Measurements from ENCODE around the gene PCDHA7. TPM values are rescaled to one million over a fixed set of nuclear protein-coding genes. Genes with fewer than 3 reads are reported as not detected.
"Not testable (repeated sequence)": the region's sequence is repeated elsewhere in the genome, so short reads cannot be mapped to it uniquely, and the experiment has no call there.

The PCDHA7 gene
- total and polyA plus RNA-seq, 5 donors = 0.02 to 0.14 (median 0.12) TPM; not detected in 2

GRCh38 chr5:140827704-140828361, 6.2 kb upstream of the PCDHA7 start, which contains the start of gene PCDHA6:
Gene PCDHA6 (plus strand): TSS chr5:140827960. CDS start chr5:140828092, 132 bp downstream.
- Histone ChIP-seq H3K4me1 (ENCODE audit: control insufficient read depth, insufficient read depth, low read length) (no peaks in the 10 kb centered on the region), H3K4me3 (ENCODE audit: low read length) (no peak within 1 kb of the TSS), H3K9me3 (ENCODE audit: control insufficient read depth, low read length) (peaks cover 2% of the 10 kb centered on the region), H3K27me3 (ENCODE audit: control insufficient read depth, insufficient read depth) (no peaks in the 10 kb centered on the region), H3K27ac (ENCODE audit: low read length) (no peak within 1 kb of the TSS)
- 15% methylated on average over 27 of the region's 27 CpGs for WGBS
- ATAC-seq = no peak
- no peak for DNase-seq
- intact Hi-C loops (cut with DNase I) = no loop called here

DNA sequence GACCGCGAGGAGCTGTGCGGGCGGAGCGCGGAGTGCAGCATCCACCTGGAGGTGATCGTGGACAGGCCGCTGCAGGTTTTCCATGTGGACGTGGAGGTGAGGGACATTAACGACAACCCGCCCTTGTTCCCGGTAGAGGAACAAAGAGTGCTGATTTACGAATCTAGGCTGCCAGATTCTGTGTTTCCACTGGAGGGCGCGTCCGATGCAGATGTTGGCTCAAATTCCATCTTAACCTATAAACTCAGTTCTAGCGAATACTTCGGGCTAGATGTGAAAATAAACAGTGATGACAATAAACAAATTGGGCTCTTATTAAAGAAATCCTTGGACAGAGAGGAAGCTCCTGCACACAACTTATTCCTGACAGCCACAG, 5.7 kb upstream of the PCDHA7 start:
- intact Hi-C loops (cut with DNase I) = no loop called here
- H3K9me3 ChIP-seq (ENCODE audit: control insufficient read depth, low read length) = peaks cover 2% of the 10 kb centered on the region
- H3K4me3 ChIP-seq (ENCODE audit: low read length) = no peak overlapping the region

DNA sequence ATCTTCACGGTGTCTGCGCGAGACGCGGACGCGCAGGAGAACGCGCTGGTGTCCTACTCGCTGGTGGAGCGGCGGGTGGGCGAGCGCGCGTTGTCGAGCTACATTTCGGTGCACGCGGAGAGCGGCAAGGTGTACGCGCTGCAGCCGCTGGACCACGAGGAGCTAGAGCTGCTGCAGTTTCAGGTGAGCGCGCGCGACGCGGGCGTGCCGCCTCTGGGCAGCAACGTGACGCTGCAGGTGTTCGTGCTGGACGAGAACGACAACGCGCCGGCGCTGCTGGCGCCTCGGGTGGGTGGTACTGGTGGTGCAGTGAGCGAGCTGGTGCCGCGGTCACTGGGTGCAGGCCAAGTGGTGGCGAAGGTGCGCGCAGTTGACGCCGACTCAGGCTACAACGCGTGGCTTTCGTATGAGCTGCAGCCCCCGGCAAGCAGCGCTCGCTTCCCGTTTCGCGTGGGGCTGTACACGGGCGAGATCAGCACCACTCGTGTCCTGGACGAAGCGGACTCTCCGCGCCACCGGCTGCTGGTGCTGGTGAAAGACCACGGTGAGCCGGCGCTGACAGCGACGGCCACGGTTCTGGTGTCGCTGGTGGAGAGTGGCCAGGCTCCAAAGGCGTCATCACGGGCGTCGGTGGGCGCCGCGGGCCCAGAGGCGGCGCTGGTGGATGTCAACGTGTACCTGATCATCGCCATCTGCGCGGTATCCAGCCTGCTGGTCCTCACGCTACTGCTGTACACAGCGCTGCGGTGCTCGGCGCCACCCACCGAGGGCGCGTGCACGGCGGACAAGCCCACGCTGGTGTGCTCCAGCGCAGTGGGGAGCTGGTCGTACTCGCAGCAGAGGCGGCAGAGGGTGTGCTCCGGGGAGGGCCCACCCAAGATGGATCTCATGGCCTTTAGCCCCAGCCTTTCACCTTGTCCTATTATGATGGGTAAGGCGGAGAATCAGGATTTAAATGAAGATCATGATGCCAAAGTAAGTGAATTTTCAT, 4.3 kb upstream of the PCDHA7 start:
- ATAC-seq; H3K27me3 ChIP-seq (ENCODE audit: control insufficient read depth, insufficient read depth); H3K9me3 ChIP-seq (ENCODE audit: control insufficient read depth, low read length); H3K27ac ChIP-seq (ENCODE audit: low read length); H3K4me1 ChIP-seq (ENCODE audit: control insufficient read depth, insufficient read depth, low read length); intact Hi-C loops (cut with DNase I); DNase-seq; H3K4me3 ChIP-seq (ENCODE audit: low read length): not testable (repeated sequence)
- WGBS = 33% methylated on average over 106 of the region's 106 CpGs

More for the DNA sequence above, 5.7 kb upstream of the PCDHA7 start:
- DNase-seq (no peak), ATAC-seq (no peak)
- Histone ChIP-seq H3K27me3 (ENCODE audit: control insufficient read depth, insufficient read depth) (no peaks in the 10 kb centered on the region), H3K27ac (ENCODE audit: low read length) (no peak overlapping the region), H3K4me1 (ENCODE audit: control insufficient read depth, insufficient read depth, low read length) (no peaks in the 10 kb centered on the region)
- 17% methylated on average over 18 of the region's 18 CpGs for WGBS

- 17% methylated on average over 26 of the region's 38 CpGs for WGBS
- ATAC-seq; H3K4me3 ChIP-seq (ENCODE audit: low read length); DNase-seq; intact Hi-C loops (cut with DNase I); H3K4me1 ChIP-seq (ENCODE audit: control insufficient read depth, insufficient read depth, low read length); H3K27me3 ChIP-seq (ENCODE audit: control insufficient read depth, insufficient read depth); H3K9me3 ChIP-seq (ENCODE audit: control insufficient read depth, low read length); H3K27ac ChIP-seq (ENCODE audit: low read length): not testable (repeated sequence)
Observed at GRCh38 chr5:140834439-140835008, 455 bp downstream of the PCDHA7 start.

- Histone ChIP-seq H3K27ac (ENCODE audit: low read length) (no peak overlapping the region), H3K4me1 (ENCODE audit: control insufficient read depth, insufficient read depth, low read length) (no peaks in the 10 kb centered on the region), H3K27me3 (ENCODE audit: control insufficient read depth, insufficient read depth) (peaks cover under 1% of the 10 kb centered on the region), H3K4me3 (ENCODE audit: low read length) (no peak overlapping the region), H3K9me3 (ENCODE audit: control insufficient read depth, low read length) (peaks cover 3% of the 10 kb centered on the region)
- no peak for ATAC-seq
- intact Hi-C loops (cut with DNase I) = no loop called here
- 33% methylated on average over 103 of the region's 103 CpGs for WGBS
- peak in 1 of 3 donors; percentile 55 for DNase-seq
Observed at GRCh38 chr5:140835622-140836510, 1.8 kb downstream of the PCDHA7 start.

GRCh38 chr5:140840978-140841962, 7.2 kb downstream of the PCDHA7 start, which contains the start of gene PCDHA8:
Gene PCDHA8 (plus strand): TSS chr5:140841187. CDS start chr5:140841322, 135 bp downstream.
- no peaks in the 10 kb centered on the region for H3K4me1 ChIP-seq (ENCODE audit: control insufficient read depth, insufficient read depth, low read length)
- WGBS = 18% methylated on average over 46 of the region's 47 CpGs
- H3K9me3 ChIP-seq (ENCODE audit: control insufficient read depth, low read length) = peaks cover 1% of the 10 kb centered on the region
- no peak for ATAC-seq
- H3K27ac ChIP-seq (ENCODE audit: low read length) = no peak within 1 kb of the TSS
- intact Hi-C loops (cut with DNase I) = no loop called here
- peaks cover 3% of the 10 kb centered on the region for H3K27me3 ChIP-seq (ENCODE audit: control insufficient read depth, insufficient read depth)
- H3K4me3 ChIP-seq (ENCODE audit: low read length) = no peak within 1 kb of the TSS
- DNase-seq = no peak

GRCh38 chr5:140842798-140843733, 9.0 kb downstream of the PCDHA7 start:
- ATAC-seq = no peak
- Histone ChIP-seq H3K4me3 (ENCODE audit: low read length) (no peak overlapping the region), H3K4me1 (ENCODE audit: control insufficient read depth, insufficient read depth, low read length) (no peaks in the 10 kb centered on the region), H3K9me3 (ENCODE audit: control insufficient read depth, low read length) (no peaks in the 10 kb centered on the region), H3K27me3 (ENCODE audit: control insufficient read depth, insufficient read depth) (peaks cover 3% of the 10 kb centered on the region), H3K27ac (ENCODE audit: low read length) (no peak overlapping the region)
- DNase-seq = peak in 1 of 3 donors; percentile 40
- WGBS = 39% methylated on average over 87 of the region's 87 CpGs
- intact Hi-C loops (cut with DNase I) = no loop called here

GRCh38 chr5:140848139-140849102, 14.4 kb downstream of the PCDHA7 start, which contains the start of gene PCDHA9:
Gene PCDHA9 (plus strand): TSS chr5:140848382. CDS start chr5:140848496, 114 bp downstream.
- H3K4me1 ChIP-seq (ENCODE audit: control insufficient read depth, insufficient read depth, low read length); H3K27ac ChIP-seq (ENCODE audit: low read length); H3K27me3 ChIP-seq (ENCODE audit: control insufficient read depth, insufficient read depth); intact Hi-C loops (cut with DNase I); DNase-seq; ATAC-seq; H3K9me3 ChIP-seq (ENCODE audit: control insufficient read depth, low read length); H3K4me3 ChIP-seq (ENCODE audit: low read length): not testable (repeated sequence)
- 14% methylated on average over 45 of the region's 48 CpGs for WGBS
